HepG2 (cell line): Measurements from ENCODE around the gene SCN2A. TPM values are rescaled to one million over a fixed set of nuclear protein-coding genes. Genes with fewer than 3 reads are reported as not detected.

ENCODE experiments used
- ATAC-seq: fragments of 200-7000 bp; cut with Tn5 transposase; 3 replicates; pipeline ENCODE4 v1.9.1; 2020; ENCODE audit warnings: mild to moderate bottlenecking, moderate library complexity
- Bru-seq: library from RNA; stranded (reverse); fragments of 400-500 nt; gene quantifications from one replicate; lab custom pipeline; 2021; lab: Mats Ljungman, UMichigan
- BruChase-seq, 2 experiments: library from RNA; stranded (reverse); fragments of 400-500 nt; gene quantifications; one replicate each; lab custom pipeline; 2021; lab: Mats Ljungman, UMichigan
- BruUV-seq: library from RNA; stranded (reverse); fragments of 400-500 nt; replicated peaks from 2 replicates; lab custom pipeline; 2021; lab: Mats Ljungman, UMichigan
- CTCF ChIA-PET: fragments of 300-600 bp; formaldehyde crosslinking; extraction: SDS; loops from one replicate; lab custom pipeline; 2021; ENCODE audit warnings: low total read pairs, inconsistent platforms, low intra/inter-chr PET ratio; lab: Yijun Ruan, JAX
- POLR2A ChIA-PET: fragments of 350-600 bp; sonication (Branson Sonifier 250); formaldehyde crosslinking; loops from one replicate; lab custom pipeline; 2020; ENCODE audit warnings: antibody characterized with exemption, inconsistent platforms; lab: Yijun Ruan, JAX
- DNase-seq: peaks from one replicate; pipeline ENCODE4 v3.0.0-alpha.2; 2015; ENCODE audit warnings: low spot score
- FAIRE-seq: peaks from 3 replicates; lab custom pipeline; 2011; peaks lifted over from hg19 to GRCh38; lab: Jason Lieb, UNC
- H2AFZ ChIP-seq: one replicate; pipeline ENCODE4 v1.6.1; 2011; ENCODE audit warnings: low read length, inconsistent platforms
- H3K27ac ChIP-seq: fragments of 300-600 bp; 3 replicates; pipeline ENCODE4 v1.8.0; 2011; ENCODE audit warnings: mixed run types, mild to moderate bottlenecking, mixed read lengths, low read length, inconsistent platforms; ENCODE audit not compliant: insufficient read depth; ENCODE audit errors: extremely low read length
- H3K27me3 ChIP-seq, 2 experiments: fragments of 200-600 bp in 1 of 2; 2 replicates in 1 of 2; 3 replicates in 1 of 2; pipeline versions ENCODE4 v1.6.0 to v1.8.0; 2011; ENCODE audit warnings: low read length in 2 of 2, mild to moderate bottlenecking in 2 of 2, moderate library complexity in 2 of 2, inconsistent platforms in 1 of 2; ENCODE audit not compliant: insufficient read depth in 2 of 2, control insufficient read depth in 1 of 2
- H3K36me3 ChIP-seq, 2 experiments: fragments of 200-600 bp in 1 of 2; replicated peaks in 1 of 2; 2 replicates in 1 of 2; 3 replicates in 1 of 2; pipeline versions ENCODE4 v1.5.1 to v1.8.0; 2011; ENCODE audit warnings: low read length in 2 of 2, inconsistent platforms in 1 of 2; ENCODE audit not compliant: insufficient read depth in 2 of 2, control insufficient read depth in 1 of 2
- H3K4me1 ChIP-seq: 2 replicates; pipeline ENCODE4 v1.5.1; 2012; ENCODE audit warnings: low read length, inconsistent platforms; ENCODE audit not compliant: insufficient read depth
- H3K4me2 ChIP-seq: 2 replicates; pipeline ENCODE4 v1.6.0; 2011; ENCODE audit warnings: low read depth, low read length, inconsistent platforms
- H3K4me3 ChIP-seq, 3 experiments: fragments of 200-600 bp in 1 of 3; sonication (generic), shearing (Covaris generic) in 1 of 3; replicated peaks in 1 of 3; 2 replicates each; pipeline ENCODE4 v1.5.1; 2011 to 2016; ENCODE audit warnings: low read length in 3 of 3, inconsistent platforms in 2 of 3, low read depth in 2 of 3, mild to moderate bottlenecking in 2 of 3, control low read depth in 1 of 3, mixed read lengths in 1 of 3; ENCODE audit not compliant: insufficient read depth in 1 of 3
- H3K79me2 ChIP-seq: one replicate; pipeline ENCODE4 v1.6.1; 2011; ENCODE audit warnings: low read length, inconsistent platforms; ENCODE audit not compliant: insufficient read depth
- H3K9ac ChIP-seq: 2 replicates; pipeline ENCODE4 v1.6.0; 2011; ENCODE audit warnings: mild to moderate bottlenecking, low read depth, low read length, inconsistent platforms; ENCODE audit not compliant: insufficient read depth
- H3K9me3 ChIP-seq: 2 replicates; pipeline ENCODE4 v1.5.1; 2012; ENCODE audit warnings: mild to moderate bottlenecking, low read length
- H4K20me1 ChIP-seq: 2 replicates; pipeline ENCODE4 v1.6.0; 2011; ENCODE audit warnings: inconsistent platforms, mild to moderate bottlenecking, low read length, moderate library complexity; ENCODE audit not compliant: insufficient read depth
- CREB3 ChIP-seq: sonication (generic); formaldehyde crosslinking; IDR thresholded peaks from 2 replicates; pipeline ENCODE4 v1.5.0; 2020; ENCODE audit warnings: missing genetic modification reagents
- CTCF ChIP-seq: sonication (generic); formaldehyde crosslinking; IDR thresholded peaks from 2 replicates; pipeline ENCODE4 v1.5.0; 2020; ENCODE audit warnings: mild to moderate bottlenecking, missing genetic modification reagents, moderate library complexity
- E2F5 ChIP-seq: sonication (generic); formaldehyde crosslinking; conservative IDR thresholded peaks from 2 replicates; pipeline ENCODE4 v1.4.0; 2020; ENCODE audit warnings: missing genetic modification reagents
- MIER3 ChIP-seq: IDR thresholded peaks from 2 replicates; pipeline ENCODE4 v1.6.1; 2016; ENCODE audit warnings: missing compliant biosample characterization, borderline replicate concordance
- MIXL1 ChIP-seq: IDR thresholded peaks from 2 replicates; pipeline ENCODE4 v1.6.1; 2016
- NFAT5 ChIP-seq: sonication (generic); formaldehyde crosslinking; IDR thresholded peaks from 2 replicates; pipeline ENCODE4 v1.4.0; 2020; ENCODE audit warnings: missing genetic modification reagents
- TEAD2 ChIP-seq: sonication (generic); formaldehyde crosslinking; IDR thresholded peaks from 2 replicates; pipeline ENCODE4 v1.9.0; 2021; ENCODE audit warnings: missing genetic modification reagents
- ZNF274 ChIP-seq: sonication (generic); formaldehyde crosslinking; IDR thresholded peaks from 2 replicates; pipeline ENCODE4 v1.5.1; 2020; ENCODE audit warnings: mild to moderate bottlenecking, missing genetic modification reagents
- ZNF326 ChIP-seq: sonication (generic); formaldehyde crosslinking; IDR thresholded peaks from 2 replicates; pipeline ENCODE4 v1.4.0; 2020; ENCODE audit warnings: missing genetic modification reagents, borderline replicate concordance
- ZNF709 ChIP-seq: sonication (generic); formaldehyde crosslinking; IDR thresholded peaks from 2 replicates; pipeline ENCODE4 v1.5.0; 2020; ENCODE audit warnings: mild to moderate bottlenecking, missing genetic modification reagents
- WGBS: methylation state at CpG from one replicate; pipeline ENCODE4 v1.1.6; 2017; ENCODE audit warnings: low lambda C conversion rate; 5-methylcytosine and 5-hydroxymethylcytosine counted together
- in situ Hi-C: cut with HindIII; loops from 2 replicates; pipeline ENCODE4 v1.10.0; 2017; ENCODE audit warnings: low pct_unique_long_range_greater_than_20kb; ENCODE audit not compliant: extremely low pct_ligation_motif_present
- intact Hi-C: fragments of 100-400 bp; cut with micrococcal nuclease; formaldehyde crosslinking; loops from one replicate; pipeline ENCODE4 v1.10.0; 2022; ENCODE audit not compliant: unreplicated experiment
- long read RNA-seq, 2 experiments: library from RNA in 1 of 2; library from polyadenylated mRNA in 1 of 2; stranded (forward) in 1 of 2; unstranded in 1 of 2; transcript quantifications; one replicate each; pipeline ENCODE4 v2.0.0, GENCODE V29; 2019 to 2022
- polyA minus RNA-seq, 3 experiments: library from RNA; depleted of rRNA, polyadenylated mRNA; stranded (reverse); fragments of >200 nt; gene quantifications; 2 replicates each; pipeline ENCODE4 v1.2.3, GENCODE V29; 2011; ENCODE audit warnings: low replicate concordance in 1 of 3
- polyA plus RNA-seq, 8 experiments: library from polyadenylated mRNA; depleted of rRNA in 3 of 8; stranded (reverse) in 7 of 8; unstranded in 1 of 8; fragments of >200 nt; fragmentation: Illumina TruSeq in 4 of 8; extraction: Trizol in 4 of 8; gene quantifications; 2 replicates each; pipeline versions ENCODE4 v1.2.1 to v1.2.3, GENCODE V29; 2011 to 2016; ENCODE audit warnings: low read depth in 4 of 8, missing spikeins in 1 of 8, mixed read lengths in 1 of 8; ENCODE audit not compliant: insufficient read depth in 1 of 8
- total RNA-seq, 5 experiments: library from RNA; depleted of rRNA; stranded (reverse); fragments of >200 nt; fragmentation: Illumina TruSeq; extraction: Trizol; gene quantifications; 2 replicates each; pipeline ENCODE4 v1.2.3, GENCODE V29; 2016; ENCODE audit warnings: low read depth in 1 of 5

Gene SCN2A
- total RNA-seq (2016; rRNA removed; fragmentation: Illumina TruSeq; extraction: Trizol) (0.17 and 0.20 TPM in 2 replicates), polyA plus RNA-seq (2011; rRNA removed) (0.30 and 0.31 TPM in 2 replicates), polyA minus RNA-seq (2011; rRNA and poly(A)+ RNA removed; ENCODE audit: low replicate concordance) (0.30 TPM in 1 of 2 replicates, not detected in the other), Bru-seq, nascent RNA (percentile 32 among the genes with signal in this experiment), BruChase-seq, experiment 1, labeled RNA remaining after a 6-hour chase (percentile 35 among the genes with signal in this experiment), BruChase-seq, experiment 2, labeled RNA remaining after a 2-hour chase (percentile 36 among the genes with signal in this experiment)
- under 0.01 TPM in 2 replicates for total RNA-seq (2016; cell fraction: cytosol; rRNA removed; fragmentation: Illumina TruSeq; extraction: Trizol; ENCODE audit: low read depth)
- 0.19 TPM in 2 replicates for total RNA-seq (2016; cell fraction: insoluble cytoplasmic fraction; rRNA removed; fragmentation: Illumina TruSeq; extraction: Trizol)
- 0.09 and 0.14 TPM in 2 replicates for total RNA-seq (2016; cell fraction: membrane; rRNA removed; fragmentation: Illumina TruSeq; extraction: Trizol)
- total RNA-seq (2016; cell fraction: nucleus; rRNA removed; fragmentation: Illumina TruSeq; extraction: Trizol): 0.69 and 0.96 TPM in 2 replicates
- 0.05 and 0.14 TPM in 2 replicates for polyA plus RNA-seq (2011; cell fraction: cytosol; rRNA removed)
- 0.47 and 0.59 TPM in 2 replicates for polyA plus RNA-seq (2011; cell fraction: nucleus; rRNA removed)
- polyA plus RNA-seq (2012): 0.43 and 0.61 TPM in 2 replicates
- not detected in 2 replicates for polyA plus RNA-seq (2016; cell fraction: cytosol; fragmentation: Illumina TruSeq; extraction: Trizol; ENCODE audit: low read depth)
- polyA plus RNA-seq (2016; cell fraction: insoluble cytoplasmic fraction; fragmentation: Illumina TruSeq; extraction: Trizol; ENCODE audit: low read depth): 0.17 and 0.23 TPM in 2 replicates
- polyA plus RNA-seq (2016; cell fraction: membrane; fragmentation: Illumina TruSeq; extraction: Trizol; ENCODE audit: low read depth): 0.02 and 0.05 TPM in 2 replicates
- polyA plus RNA-seq (2016; cell fraction: nucleus; fragmentation: Illumina TruSeq; extraction: Trizol; ENCODE audit: insufficient read depth, low read depth): 0.46 and 0.60 TPM in 2 replicates
- 0.10 and 0.26 TPM in 2 replicates for polyA minus RNA-seq (2011; cell fraction: cytosol; rRNA and poly(A)+ RNA removed)
- 2.9 and 3.6 TPM in 2 replicates for polyA minus RNA-seq (2011; cell fraction: nucleus; rRNA and poly(A)+ RNA removed)
- long read RNA-seq, experiment 1: 0 reads
- long read RNA-seq, experiment 2, partial matches to known transcripts: 0 of 1 reads
- long read RNA-seq, experiment 2, other reads (novel, unspliced or antisense): 1 of 1 reads

- H3K27me3 ChIP-seq: no peaks in the 10 kb centered on the region
- WGBS: 11% methylated on average over 3 of the region's 3 CpGs
- BruUV-seq: no TSS peak
- no peak within 1 kb of the TSS for H3K9ac ChIP-seq
- no peaks in the 10 kb centered on the region for H3K36me3 ChIP-seq
- DNase-seq (peak; percentile 54), FAIRE-seq (peak; percentile 82), ATAC-seq (peak; percentile 62)
- no peaks in the 10 kb centered on the region for H4K20me1 ChIP-seq
- no peaks in the 10 kb centered on the region for H3K9me3 ChIP-seq
- no peak within 1 kb of the TSS for H2AFZ ChIP-seq
- in situ Hi-C loops (no loop called here), intact Hi-C loops (loop anchor here (1.0 to 2.0 kb wide), 3 partner anchors 54 to 540 kb away; no protein-coding TSS in a partner anchor)
- H3K4me2 ChIP-seq: no peak within 1 kb of the TSS
- no peaks in the 10 kb centered on the region for H3K4me1 ChIP-seq
- H3K79me2 ChIP-seq: no peaks in the 10 kb centered on the region
- H3K4me3 ChIP-seq: no peak within 1 kb of the TSS
- ChIA-PET POLR2A (no interaction called here), CTCF (interaction anchor here (1.8 to 2.0 kb wide), 2 partner anchors 54 to 540 kb away, joined by 4 to 11 read pairs; no protein-coding TSS in a partner anchor)
- no peak within 1 kb of the TSS for H3K27ac ChIP-seq
- TF ChIP-seq CREB3 (CRISPR knock-in tag) (no peak), MIER3 (CRISPR knock-in tag) (no peak), ZNF326 (CRISPR knock-in tag) (no peak), E2F5 (no peak), TEAD2 (CRISPR knock-in tag) (no peak), ZNF274 (CRISPR knock-in tag) (no peak), ZNF709 (no peak), CTCF (CRISPR knock-in tag) (peak; percentile 76), NFAT5 (no peak), MIXL1 (CRISPR knock-in tag) (peak; percentile 42; the same call in 1 of the 2 replicates)
Measured at GRCh38 chr2:165239230-165239629, at the start of gene SCN2A. SCN2A (plus strand) TSS chr2:165239414; CDS start chr2:165295824, 56,410 bp downstream.
